ENCODE measurements around the gene PTCD2.
A peak's percentile ranks its signal among the peaks of the same experiment; 100 is the strongest.

The PTCD2 gene

DNA sequence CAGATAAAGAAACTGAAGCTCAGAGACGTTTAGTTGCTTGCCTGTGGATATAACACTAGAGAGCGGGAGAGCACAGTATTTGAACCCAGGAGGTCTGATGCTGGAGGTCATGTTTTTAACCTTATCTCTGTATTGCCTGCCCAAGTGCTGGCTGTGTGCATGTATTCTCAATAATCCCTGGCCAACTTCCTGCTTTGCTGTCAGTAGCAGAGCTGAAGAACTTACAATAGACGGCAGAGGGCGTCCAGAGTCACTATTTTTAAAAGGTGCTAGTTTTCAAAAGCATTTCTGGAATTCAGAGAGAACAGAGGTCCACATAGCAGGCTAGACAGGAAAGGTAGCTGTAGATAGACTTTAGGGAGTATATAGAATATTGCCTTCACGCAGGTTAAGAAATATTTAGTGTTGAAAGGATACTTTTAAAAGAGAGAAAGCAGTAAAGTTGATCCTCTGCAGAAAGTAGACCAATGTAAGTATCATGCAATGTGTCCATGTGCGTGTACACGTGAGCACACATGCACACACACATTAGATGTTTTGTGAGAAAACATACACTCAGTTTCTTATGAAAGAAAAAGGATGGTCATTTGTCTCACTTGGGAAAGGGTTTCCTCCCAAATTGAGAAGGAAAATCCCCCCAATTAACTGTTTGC, 46.3 kb downstream of the PTCD2 start:
- Histone ChIP-seq H3K4me1 (ENCODE audit: insufficient read depth, low read length, severe bottlenecking) (no peaks in the 10 kb centered on the region), H3K79me2 (ENCODE audit: insufficient read depth, low read length) (no peaks in the 10 kb centered on the region), H3K4me3 (ENCODE audit: low read depth, low read length, poor library complexity, severe bottlenecking) (no peak overlapping the region), H3K27me3 (ENCODE audit: insufficient read depth, low read length) (no peaks in the 10 kb centered on the region), H3F3A (ENCODE audit: insufficient read depth, low read length) (no peaks in the 10 kb centered on the region), H3K9ac (ENCODE audit: low read length) (no peak overlapping the region), H3K4me2 (ENCODE audit: low read length) (no peak overlapping the region), H3K9me2 (ENCODE audit: low read depth, low read length) (no peaks in the 10 kb centered on the region), H3K9me3 (ENCODE audit: low read length) (no peaks in the 10 kb centered on the region), H3K27ac (ENCODE audit: low read depth, low read length, poor library complexity, severe bottlenecking) (no peak overlapping the region), H2AFZ (ENCODE audit: low read length) (no peak overlapping the region), H3K36me3 (ENCODE audit: insufficient read depth, low read length) (peaks cover 22% of the 10 kb centered on the region), H4K20me1 (ENCODE audit: insufficient read depth, low read length) (no peaks in the 10 kb centered on the region)
- TF ChIP-seq, protein P1, sequence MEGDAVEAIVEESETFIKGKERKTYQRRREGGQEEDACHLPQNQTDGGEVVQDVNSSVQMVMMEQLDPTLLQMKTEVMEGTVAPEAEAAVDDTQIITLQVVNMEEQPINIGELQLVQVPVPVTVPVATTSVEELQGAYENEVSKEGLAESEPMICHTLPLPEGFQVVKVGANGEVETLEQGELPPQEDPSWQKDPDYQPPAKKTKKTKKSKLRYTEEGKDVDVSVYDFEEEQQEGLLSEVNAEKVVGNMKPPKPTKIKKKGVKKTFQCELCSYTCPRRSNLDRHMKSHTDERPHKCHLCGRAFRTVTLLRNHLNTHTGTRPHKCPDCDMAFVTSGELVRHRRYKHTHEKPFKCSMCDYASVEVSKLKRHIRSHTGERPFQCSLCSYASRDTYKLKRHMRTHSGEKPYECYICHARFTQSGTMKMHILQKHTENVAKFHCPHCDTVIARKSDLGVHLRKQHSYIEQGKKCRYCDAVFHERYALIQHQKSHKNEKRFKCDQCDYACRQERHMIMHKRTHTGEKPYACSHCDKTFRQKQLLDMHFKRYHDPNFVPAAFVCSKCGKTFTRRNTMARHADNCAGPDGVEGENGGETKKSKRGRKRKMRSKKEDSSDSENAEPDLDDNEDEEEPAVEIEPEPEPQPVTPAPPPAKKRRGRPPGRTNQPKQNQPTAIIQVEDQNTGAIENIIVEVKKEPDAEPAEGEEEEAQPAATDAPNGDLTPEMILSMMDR (IDR thresholded peaks at IDR 0.05; ENCODE audit: low read length) = peak; percentile 81
- TF ChIP-seq EZH2 (IDR thresholded peaks at IDR 0.05; ENCODE audit: borderline replicate concordance, low read length) = no peak

DNA sequence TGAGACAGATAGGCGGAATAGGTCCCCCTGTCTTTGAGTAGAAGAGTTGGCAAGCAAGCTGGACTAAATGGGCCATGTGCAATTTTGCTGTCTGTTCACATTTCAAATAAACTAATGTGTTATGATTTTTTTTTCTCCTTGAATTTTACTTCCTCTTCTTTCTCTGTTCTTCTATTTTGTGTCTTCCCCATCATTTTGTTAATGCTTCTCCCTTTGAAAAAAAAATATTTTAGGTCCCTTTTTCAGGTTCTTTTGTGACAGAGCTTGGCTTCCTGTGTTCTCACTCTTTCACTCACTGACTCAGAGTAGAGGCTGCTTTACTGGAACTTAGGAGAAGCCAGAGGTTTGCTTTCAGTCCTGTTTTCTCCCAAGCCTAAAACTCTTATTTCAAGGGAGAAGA, 48.1 kb downstream of the PTCD2 start:
- Histone ChIP-seq H3K9me2 (ENCODE audit: low read depth, low read length) (no peaks in the 10 kb centered on the region), H3K4me2 (ENCODE audit: low read length) (no peak overlapping the region), H3K4me1 (ENCODE audit: insufficient read depth, low read length, severe bottlenecking) (no peaks in the 10 kb centered on the region), H3K9ac (ENCODE audit: low read length) (no peak overlapping the region), H3F3A (ENCODE audit: insufficient read depth, low read length) (no peaks in the 10 kb centered on the region), H3K27me3 (ENCODE audit: insufficient read depth, low read length) (no peaks in the 10 kb centered on the region), H3K79me2 (ENCODE audit: insufficient read depth, low read length) (no peaks in the 10 kb centered on the region), H3K27ac (ENCODE audit: low read depth, low read length, poor library complexity, severe bottlenecking) (no peak overlapping the region), H4K20me1 (ENCODE audit: insufficient read depth, low read length) (no peaks in the 10 kb centered on the region), H3K9me3 (ENCODE audit: low read length) (no peaks in the 10 kb centered on the region), H3K36me3 (ENCODE audit: insufficient read depth, low read length) (peaks cover 3% of the 10 kb centered on the region), H3K4me3 (ENCODE audit: low read depth, low read length, poor library complexity, severe bottlenecking) (no peak overlapping the region), H2AFZ (ENCODE audit: low read length) (no peak overlapping the region)
- TF ChIP-seq, protein P1 (IDR thresholded peaks at IDR 0.05; ENCODE audit: low read length) = no peak
- no peak for TF ChIP-seq EZH2 (IDR thresholded peaks at IDR 0.05; ENCODE audit: borderline replicate concordance, low read length)

DNA sequence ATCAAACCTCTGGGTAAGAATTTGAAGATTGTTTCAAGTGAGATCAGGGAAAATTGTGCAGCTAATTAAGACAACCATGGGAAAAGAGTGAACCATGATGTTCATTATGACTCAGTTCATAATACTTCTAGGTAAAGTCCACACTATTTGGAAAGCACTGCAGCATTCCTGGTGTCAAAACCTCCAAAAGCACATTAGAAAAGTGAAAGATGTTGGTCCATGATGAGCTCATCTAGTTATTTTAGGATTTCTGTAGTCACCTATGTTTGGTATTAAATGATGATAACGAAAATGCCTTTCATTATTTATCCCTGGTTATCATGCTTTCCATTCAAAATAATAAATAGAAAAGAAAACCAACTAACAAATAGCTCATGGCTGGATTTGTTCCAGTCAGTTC, 49.1 kb downstream of the PTCD2 start:
- no peak overlapping the region for H3K9ac ChIP-seq (ENCODE audit: low read length)
- TF ChIP-seq, protein P1 (IDR thresholded peaks at IDR 0.05; ENCODE audit: low read length) = no peak
- TF ChIP-seq EZH2 (IDR thresholded peaks at IDR 0.05; ENCODE audit: borderline replicate concordance, low read length) = no peak
- H2AFZ ChIP-seq (ENCODE audit: low read length) = no peak overlapping the region
- H3K4me2 ChIP-seq (ENCODE audit: low read length) = no peak overlapping the region
- H3F3A ChIP-seq (ENCODE audit: insufficient read depth, low read length) = no peaks in the 10 kb centered on the region
- H3K4me3 ChIP-seq (ENCODE audit: low read depth, low read length, poor library complexity, severe bottlenecking) = no peak overlapping the region
- no peaks in the 10 kb centered on the region for H3K4me1 ChIP-seq (ENCODE audit: insufficient read depth, low read length, severe bottlenecking)
- H4K20me1 ChIP-seq (ENCODE audit: insufficient read depth, low read length) = no peaks in the 10 kb centered on the region
- H3K9me3 ChIP-seq (ENCODE audit: low read length) = no peaks in the 10 kb centered on the region
- no peaks in the 10 kb centered on the region for H3K9me2 ChIP-seq (ENCODE audit: low read depth, low read length)
- H3K79me2 ChIP-seq (ENCODE audit: insufficient read depth, low read length) = no peaks in the 10 kb centered on the region
- no peak overlapping the region for H3K27ac ChIP-seq (ENCODE audit: low read depth, low read length, poor library complexity, severe bottlenecking)
- no peaks in the 10 kb centered on the region for H3K36me3 ChIP-seq (ENCODE audit: insufficient read depth, low read length)
- no peaks in the 10 kb centered on the region for H3K27me3 ChIP-seq (ENCODE audit: insufficient read depth, low read length)

Data from OCI-LY1 (cell line).